ENCODE measurements around the gene ARID5A.

Gene ARID5A

GRCh38 chr2:96506907-96507240, 29.7 kb upstream of the ARID5A start:
- DNase-seq = no peak

GRCh38 chr2:96507957-96508520, 28.5 kb upstream of the ARID5A start:
- peak in 1 of 2 experiments; percentile 17 for DNase-seq

GRCh38 chr2:96508521-96509113, 27.9 kb upstream of the ARID5A start:
- DNase-seq = no peak

DNA sequence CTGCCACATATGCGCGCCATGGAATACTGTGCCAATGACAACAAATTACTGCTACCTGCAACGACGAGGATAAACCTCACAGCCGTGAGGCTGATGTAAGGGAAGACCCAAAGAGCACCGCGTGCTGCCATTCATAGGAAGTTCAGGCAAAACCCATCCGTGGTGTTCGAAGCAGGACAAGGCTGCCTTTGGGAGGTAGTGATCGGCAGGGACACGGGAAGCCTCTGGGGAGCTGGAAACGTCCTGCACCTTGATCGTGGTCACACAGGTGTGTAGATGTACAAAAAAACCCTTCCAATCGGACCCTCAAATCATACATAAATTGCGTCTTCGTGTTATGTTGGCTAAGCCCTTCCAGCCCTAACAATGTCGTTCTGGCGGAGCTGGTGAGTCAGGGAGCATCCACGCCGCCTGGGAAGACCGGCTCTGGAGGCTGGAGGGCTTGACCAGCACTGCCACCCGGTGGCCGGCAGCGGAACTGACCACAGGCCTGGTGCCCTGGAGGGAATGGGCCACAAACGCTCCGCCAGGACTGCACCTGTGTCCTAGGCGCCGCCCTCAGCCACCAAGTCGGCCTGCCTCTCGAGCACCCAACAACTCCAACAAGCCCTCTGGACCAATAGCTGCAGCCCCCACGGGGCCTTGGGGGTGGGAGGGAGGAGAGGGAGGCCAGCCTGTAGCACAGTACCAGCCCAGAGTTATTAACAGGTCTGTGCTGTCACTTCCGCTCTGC, 27.3 kb upstream of the ARID5A start:
- DNase-seq = peak in 1 of 2 experiments; percentile 79

DNA sequence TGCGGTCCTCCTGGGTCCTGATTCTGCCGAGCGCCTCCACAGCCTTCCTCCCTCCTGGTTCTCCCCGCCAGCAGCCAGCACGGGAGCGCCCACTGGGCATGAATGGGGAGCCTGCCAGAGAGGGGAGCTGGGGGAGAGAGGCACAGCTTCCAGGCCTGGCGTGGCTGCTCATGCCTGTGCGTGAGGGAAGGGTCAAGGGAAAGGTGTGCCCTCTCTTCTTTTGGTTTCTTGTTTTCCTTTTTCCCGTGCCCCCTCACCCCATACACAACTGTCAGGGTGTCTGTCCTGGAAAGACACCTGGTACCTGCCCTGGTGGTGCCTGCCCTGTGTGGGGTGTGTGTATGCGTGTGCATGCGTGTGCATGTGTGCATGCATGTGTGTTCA, 26.7 kb upstream of the ARID5A start:
- DNase-seq = no peak

DNA sequence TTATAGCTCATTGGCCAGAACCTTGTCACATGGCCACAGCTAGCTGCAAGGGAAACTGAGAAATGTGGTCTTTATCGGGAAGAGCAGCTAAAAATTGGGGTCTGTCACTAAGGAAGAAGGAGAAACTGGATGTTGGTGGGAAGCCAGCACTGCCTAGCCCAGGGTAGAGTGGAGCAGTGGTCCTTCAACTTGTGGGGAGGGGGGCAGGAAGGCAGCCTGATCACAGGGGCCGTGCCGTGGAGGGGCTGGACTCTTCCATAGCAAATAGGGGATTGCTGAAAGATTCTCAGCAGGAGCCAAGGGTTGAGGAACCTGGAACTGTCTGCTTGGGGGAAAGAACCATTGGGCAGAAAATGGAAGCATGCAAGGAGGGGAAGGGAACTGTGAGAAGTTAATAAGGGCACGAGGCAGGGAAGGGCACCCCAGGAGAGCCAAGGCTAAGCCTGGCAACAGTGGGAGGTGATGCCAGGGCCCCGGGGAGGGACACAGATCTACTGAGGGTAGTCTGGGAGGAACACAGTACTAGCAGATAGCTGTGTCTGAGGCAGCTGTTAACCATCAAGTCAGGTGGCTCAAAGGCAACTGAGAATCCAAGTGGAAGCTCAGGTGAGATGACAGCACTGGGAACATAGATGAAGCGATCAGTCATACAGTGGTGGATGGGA, 25.5 kb upstream of the ARID5A start:
- no peak for DNase-seq

DNA sequence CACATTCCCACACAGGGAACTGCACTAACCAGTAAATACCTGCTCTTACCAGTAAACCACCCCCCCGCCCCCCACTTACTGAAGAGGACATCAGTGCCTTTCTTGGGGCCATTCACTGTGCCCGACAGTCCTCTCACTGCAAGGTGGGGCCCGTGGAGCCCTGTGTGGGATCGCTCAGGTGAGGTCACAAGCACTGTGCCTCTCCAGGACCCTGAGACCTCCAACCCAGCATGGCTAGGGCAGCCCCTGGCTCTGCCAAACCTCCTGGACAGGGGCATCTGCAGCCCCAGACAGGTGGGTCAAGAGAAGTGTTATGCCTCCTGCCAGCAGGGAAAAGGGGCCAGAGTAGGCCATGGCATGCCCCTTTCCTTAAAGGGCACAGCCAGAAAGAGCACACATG, 24.7 kb upstream of the ARID5A start:
- DNase-seq = no peak

- DNase-seq = no peak
Measured at GRCh38 chr2:96512341-96512740, 24.2 kb upstream of the ARID5A start.

GRCh38 chr2:96514521-96514920, 22.0 kb upstream of the ARID5A start:
- DNase-seq = no peak

DNA sequence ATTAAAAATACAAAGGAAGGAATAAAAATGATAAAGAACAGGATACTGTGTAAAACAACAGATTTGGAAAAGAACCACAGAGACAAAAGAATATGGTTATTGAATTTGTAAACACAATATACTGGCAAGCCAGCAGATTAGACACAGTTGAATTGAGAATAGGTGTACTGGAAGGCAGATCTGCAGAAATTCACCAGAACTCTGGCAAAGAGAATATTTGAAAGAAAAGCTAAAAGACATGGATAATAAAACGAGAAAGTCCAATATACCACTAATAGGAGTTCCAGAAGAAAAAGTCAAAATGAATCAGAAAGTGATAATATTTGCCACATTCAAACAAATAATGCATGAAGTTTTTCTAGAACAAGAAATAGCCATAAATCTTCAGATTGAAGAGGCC, 19.5 kb upstream of the ARID5A start:
- no peak for DNase-seq

DNA sequence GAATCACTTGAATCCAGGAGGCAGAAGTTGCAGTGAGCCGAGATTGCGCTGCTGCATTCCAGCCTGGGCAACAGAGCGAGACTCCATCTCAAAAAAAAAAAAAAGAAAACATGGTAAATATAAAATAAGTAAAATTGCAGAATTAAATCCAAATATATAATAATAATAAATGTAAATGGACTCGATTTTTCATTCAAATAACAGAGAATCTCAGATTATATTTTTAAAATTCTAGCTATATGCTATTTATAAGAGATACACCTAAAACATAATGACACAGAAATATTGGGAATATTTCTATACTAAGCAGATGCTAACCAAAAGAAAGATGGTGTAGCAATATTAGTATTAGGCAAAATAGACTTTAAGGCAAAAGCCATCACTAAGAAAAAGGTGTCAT, 16.3 kb upstream of the ARID5A start:
- no peak for DNase-seq

DNA sequence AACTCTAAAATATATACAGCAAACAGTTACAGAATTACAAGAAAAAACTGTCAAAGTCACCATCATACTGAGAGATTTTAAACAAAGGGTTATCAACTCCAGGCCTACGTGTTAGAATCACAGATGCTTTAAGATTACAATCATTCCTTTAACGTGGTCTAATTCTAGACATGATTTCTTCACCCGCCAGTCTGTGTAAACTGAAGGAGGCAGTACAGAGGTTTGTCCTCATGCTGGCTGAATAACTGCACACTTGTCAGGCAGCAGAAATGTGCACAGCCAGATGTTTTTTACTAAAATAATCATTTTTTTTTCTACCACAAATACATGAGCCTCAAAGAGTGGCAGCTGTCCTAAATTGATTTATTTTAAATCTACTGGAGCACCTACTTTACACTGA, 15.9 kb upstream of the ARID5A start:
- DNase-seq = no peak

- DNase-seq = no peak
Measured at GRCh38 chr2:96521219-96521618, 15.3 kb upstream of the ARID5A start.

DNA sequence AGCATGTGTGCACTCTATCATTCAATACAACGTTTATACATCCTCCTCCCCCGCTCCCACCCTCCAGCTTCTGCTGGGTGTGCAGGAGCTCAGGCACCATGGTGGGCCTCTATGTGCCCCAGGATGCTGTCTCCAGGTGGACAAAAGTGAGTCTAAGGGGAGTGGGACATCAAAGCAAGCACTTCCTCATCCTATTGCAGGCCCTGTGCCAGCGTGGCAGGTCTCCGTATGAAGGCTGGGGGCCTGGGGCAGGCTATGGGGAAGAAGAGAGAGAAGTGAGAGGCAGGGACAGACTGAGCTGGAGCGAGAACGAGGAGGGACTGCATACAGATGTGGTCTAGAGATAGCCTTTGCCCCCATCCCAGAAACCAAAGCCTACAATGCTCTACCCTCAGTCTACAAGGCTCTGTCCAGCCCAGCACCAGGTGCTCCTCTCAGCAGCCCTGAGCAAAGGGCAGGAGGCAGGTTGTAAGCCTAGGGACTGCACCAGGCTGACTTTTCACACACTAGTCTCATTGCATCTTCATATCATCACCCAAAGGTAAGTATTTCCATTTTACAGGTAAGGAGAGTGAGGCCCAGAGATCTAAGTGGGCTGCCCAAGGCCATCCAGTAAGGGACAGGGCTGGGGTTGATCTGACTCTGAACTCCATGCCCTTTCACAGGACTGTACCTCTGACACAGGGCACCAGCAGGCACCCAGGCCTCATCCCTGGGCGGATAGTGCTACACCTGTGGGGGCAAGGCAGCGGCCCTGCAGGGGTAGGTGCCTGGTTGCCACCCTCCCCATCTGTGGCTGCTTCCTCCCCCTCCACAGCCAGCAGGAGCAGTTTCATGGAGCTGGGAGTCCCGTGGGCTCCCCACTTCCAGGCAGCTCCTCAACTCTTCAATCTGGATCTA, 14.0 kb upstream of the ARID5A start:
- DNase-seq = no peak

GRCh38 chr2:96523659-96524481, 12.7 kb upstream of the ARID5A start:
- no peak for DNase-seq

DNA sequence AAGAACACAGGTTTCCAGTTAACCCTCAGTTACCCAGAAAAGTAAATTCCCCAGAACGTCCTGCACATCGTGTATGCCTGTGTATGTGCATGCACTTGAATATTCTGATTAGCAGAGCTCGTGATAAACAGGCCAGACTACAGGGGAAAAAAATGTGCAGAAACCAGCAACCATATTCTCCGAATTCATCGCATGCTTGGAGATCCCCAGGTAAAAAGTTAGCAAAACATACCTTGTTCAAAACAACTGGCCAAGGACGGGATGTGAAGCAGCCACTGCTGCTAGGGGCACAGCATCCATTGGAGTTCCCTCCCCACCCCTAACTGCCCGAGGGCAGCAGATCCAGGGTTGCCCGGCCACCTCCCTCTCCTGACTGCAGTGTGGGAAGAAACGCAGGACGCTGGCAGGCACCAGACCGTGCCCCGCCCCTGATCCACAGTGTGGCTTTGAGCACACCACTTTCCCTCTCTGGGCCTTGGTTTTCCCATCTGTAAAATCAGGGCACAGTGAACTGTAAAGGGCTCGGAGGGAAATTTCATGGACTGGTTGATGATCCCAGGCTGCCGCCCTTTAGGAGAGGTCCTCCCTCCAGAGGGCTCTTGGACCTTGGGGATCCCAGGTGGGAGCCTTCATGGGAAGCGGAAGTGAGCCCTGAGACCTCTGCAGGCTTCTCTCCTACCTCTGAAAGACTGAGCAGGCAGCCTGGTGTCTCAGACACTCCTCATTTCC, 11.9 kb upstream of the ARID5A start:
- DNase-seq = no peak

DNA sequence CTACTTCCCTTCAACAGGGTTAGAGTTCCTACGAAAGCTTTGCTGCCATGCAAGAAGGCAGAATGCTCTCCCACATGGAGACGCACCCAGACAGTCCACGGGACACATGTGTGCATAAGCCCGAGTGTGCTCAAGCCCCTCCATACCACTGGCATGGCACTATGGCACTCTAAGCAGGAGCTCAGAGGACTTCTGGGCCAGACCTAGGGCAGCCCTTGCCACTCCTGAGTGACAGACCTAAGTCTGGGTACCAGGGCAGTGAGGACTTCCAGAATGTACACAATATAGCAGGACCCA, 11.4 kb upstream of the ARID5A start:
- DNase-seq = no peak

DNA sequence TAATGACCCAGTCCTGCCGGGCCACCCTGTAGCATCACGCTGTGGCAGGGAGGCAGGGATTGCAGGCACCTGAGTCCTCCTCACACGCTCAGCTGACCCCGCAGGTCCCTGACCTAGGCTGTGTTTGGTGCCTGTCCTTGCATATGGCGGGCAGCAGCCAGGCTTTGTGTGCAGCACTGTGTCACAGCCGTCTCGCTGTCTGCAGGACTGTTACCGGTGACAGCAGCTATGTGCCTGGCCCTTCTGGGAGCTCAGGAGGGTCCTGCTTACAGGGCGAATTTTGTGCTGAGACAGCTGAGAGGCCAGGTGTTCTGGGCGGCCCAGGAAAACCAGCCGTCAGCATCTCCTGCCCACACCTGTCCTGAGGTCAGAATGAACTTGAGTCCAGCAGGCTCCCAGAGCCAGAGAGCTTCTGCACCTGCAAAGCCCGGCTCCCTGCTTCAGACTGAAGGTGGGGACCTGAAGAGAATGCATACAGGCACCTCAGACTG, 10.4 kb upstream of the ARID5A start:
- no peak for DNase-seq

DNA sequence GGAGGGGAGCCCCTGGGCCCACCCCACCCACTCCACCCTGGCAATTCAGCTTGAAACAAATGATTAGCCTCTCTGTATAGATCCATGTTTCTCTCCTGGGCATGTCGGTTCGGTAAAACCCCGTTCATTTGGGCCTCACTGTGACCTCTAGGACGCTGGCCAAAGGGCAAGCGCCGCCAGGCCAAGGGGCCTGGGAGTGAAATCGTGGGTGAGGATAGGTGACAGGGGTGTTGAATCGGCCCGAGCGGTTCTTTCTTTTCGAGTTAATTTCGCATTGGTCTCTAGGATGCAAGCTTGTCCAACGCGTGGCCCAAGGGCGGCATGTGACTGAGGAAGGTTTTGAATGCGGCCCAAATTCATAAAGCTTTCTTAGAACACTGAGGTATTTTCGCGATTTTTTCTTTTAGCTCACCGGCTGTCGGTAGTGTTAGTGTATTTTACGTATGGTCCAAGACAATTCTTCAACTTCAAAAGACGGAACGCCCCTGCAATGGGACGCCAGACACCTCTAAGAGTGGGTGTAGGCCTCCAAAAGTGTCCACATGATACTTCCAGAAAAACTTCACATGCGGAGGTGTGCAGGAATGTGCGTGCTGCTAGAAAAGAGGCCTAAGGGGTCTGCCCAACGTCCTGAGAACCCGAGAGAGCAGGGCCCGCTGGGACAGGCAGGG, 9.8 kb upstream of the ARID5A start:
- DNase-seq = no peak

DNA sequence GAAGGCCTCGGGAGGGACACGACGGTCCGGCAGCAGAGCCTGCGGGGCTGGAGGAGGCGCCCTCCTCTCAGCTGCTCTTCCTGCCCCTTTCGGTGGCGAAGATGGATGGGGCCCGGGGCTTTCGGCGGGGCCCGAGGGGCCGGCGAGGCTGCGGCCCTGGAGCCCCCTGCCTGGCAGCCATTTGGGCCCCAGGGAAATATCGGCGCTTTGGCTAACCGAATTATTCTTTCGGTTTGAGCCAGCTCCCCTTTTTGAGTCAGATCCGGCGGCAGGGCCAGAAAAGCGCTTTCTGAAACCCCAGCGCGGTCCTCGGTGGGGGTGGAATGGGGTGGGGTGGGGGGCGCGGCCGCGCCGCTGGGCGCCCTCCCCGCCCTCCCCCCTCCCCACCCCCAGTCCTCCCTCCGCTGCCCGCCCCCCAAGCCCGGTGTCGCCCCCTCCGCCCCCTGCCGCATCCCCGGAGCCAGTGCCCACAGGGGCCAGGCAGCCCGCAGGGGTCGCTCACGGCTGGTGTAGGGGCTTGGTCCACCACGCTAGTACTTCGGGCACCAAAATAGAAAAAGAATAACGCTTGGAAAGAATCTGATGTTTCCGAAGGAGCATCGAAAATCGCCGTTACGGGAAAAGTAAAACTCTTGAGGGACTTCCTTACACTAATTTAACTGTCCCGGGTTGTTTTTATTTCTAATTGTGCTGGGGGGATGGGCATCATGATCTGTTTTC, 9.1 kb upstream of the ARID5A start:
- DNase-seq = no peak

Measured in cerebellar nuclear complex (tissue), 1 donor.